Stimulated activated naive CD8-positive, alpha-beta T cell treated with anti-CD3 and anti-CD28 coated beads, Interleukin-15, amount 100 ng/mL, for 72 hours (primary cell): ENCODE results near the gene SIDT2.

Experiments used
- ATAC-seq: fragments of 150-1000 bp; cut with Tn5 transposase; 2 replicates; pipeline ENCODE4 v1.10.0; 2021; ENCODE audit warnings: mild to moderate bottlenecking, moderate library complexity
- DNase-seq, 2 donors: peaks; one replicate each; pipeline ENCODE4 v3.0.0; 2021 to 2022
- H3K27ac Mint-ChIP-seq, 2 donors: one replicate each; pipeline ENCODE4 v1.8.0; 2022; ENCODE audit warnings: mild to moderate bottlenecking in 2 of 2, mixed read lengths in 2 of 2, moderate library complexity in 2 of 2
- H3K27me3 Mint-ChIP-seq: one replicate; pipeline ENCODE4 v1.8.0; 2022; ENCODE audit warnings: mixed read lengths
- H3K4me1 Mint-ChIP-seq: one replicate; pipeline ENCODE4 v1.8.0; 2022; ENCODE audit warnings: mild to moderate bottlenecking, mixed read lengths
- H3K4me3 Mint-ChIP-seq, 2 donors: one replicate each; pipeline ENCODE4 v1.8.0; 2022; ENCODE audit warnings: mild to moderate bottlenecking in 2 of 2, mixed read lengths in 2 of 2, moderate library complexity in 1 of 2
- H3K9me3 Mint-ChIP-seq, 2 donors: one replicate each; pipeline ENCODE4 v1.8.0; 2022; ENCODE audit warnings: mixed read lengths in 2 of 2

Gene SIDT2

DNA sequence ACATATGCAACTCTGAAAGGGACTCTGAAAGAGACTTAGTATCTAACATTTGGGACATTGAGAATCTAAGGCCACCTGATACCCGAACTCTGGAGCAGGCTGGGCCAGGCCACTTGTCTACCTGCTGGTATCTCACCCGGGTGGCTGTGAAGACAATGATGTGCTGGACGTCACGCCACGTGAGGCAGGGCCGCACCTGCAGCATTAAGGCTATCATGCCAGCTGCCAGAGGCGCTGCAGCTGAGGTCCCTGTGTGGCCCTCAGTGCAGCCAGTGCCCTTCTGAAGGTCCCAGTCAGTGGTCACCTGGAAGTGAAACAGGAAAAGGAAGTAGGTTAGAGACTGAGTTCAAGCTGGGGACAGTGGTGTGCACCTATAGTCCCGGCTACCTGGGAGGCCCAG is 40.9 kb downstream of the SIDT2 start:
- Mint-ChIP-seq H3K4me3 (no peak overlapping the region), H3K9me3 (no peaks in the 10 kb centered on the region), H3K27ac (no peak overlapping the region), H3K4me1 (no peaks in the 10 kb centered on the region), H3K27me3 (no peaks in the 10 kb centered on the region)
- no peak for DNase-seq
- no peak for ATAC-seq

DNA sequence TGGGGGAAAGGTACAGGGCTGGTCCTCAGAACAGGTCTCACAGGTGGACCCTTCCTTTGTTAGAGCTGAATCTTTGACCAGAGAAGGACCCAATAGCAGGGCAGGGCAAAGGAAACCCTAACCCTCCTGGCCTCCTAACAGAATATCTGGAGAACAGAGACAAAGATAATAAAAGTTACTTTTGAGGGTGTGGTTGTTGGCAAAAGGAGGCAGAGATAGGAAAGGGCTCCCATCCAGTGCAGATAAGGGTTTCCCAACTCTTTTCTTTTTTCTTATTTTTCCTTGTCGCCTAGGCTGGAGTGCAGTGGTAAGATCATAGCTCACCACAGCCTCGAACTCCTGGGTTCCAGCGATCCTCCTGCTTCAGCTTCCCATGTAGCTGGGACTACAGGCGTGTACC is 41.5 kb downstream of the SIDT2 start:
- Mint-ChIP-seq H3K4me3 (no peak overlapping the region), H3K9me3 (no peaks in the 10 kb centered on the region), H3K27ac (no peak overlapping the region), H3K27me3 (no peaks in the 10 kb centered on the region), H3K4me1 (no peaks in the 10 kb centered on the region)
- no peak for ATAC-seq
- no peak for DNase-seq

DNA sequence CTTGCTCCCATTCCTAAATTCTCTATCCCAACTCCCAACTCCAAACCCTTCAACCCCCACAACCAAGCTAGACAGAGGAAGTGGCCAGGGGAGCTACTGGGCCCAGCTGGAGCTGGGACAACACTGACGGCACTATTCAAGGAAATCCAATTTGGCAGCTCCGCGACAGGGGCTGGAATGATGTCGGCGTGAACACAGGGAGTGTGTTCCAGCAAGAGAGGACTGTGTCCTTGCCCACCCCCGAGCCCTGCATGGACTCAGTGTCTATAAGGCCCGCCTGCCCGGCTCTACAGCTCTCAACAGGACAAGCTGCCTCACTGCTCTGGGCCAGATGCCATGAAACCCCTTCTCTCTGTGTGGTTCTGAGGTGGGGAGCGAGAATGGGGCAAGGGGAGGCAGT is 42.0 kb downstream of the SIDT2 start:
- DNase-seq (no peak), ATAC-seq (no peak)
- Mint-ChIP-seq H3K4me3 (no peak overlapping the region), H3K4me1 (no peaks in the 10 kb centered on the region), H3K27me3 (no peaks in the 10 kb centered on the region), H3K9me3 (no peaks in the 10 kb centered on the region), H3K27ac (no peak overlapping the region)

DNA sequence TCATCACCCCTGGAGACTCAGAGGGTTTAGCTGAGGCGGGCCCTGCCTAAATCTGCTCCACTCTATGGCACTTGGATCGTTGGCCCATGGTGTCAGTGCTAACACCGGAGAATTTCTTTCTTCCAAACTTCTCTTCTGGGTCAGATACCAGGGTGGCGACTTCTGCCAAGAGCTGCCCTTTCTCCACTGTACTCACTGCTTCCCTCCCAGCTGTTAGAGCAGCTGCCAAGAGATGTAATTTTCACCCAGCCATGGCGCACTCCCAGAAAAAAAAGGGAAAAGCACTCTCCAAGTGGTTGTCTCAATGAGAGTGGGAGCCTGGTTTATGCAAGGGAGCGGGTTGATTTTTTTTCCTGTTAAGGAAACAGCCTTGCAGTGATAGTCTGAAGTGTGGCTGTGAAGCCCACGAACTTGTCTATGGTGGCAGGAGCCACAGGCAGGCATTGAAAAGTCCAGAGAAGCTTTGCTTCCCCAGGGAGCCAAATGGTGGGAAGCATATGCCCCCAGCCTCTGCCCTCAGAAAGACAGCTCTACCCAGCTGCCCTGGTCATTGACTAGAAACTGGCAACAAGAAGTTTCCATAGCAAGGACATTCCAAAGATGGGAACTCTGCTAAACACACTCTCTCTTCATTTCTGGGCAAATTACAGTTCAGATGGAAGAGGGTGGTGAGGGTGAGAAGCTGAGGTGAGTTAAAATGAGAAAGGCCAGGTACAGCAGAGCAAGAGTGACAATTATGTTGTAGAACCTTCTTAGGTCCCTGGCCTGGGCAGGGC is 42.6 kb downstream of the SIDT2 start:
- Mint-ChIP-seq H3K4me3 (no peak overlapping the region), H3K27ac (peak overlapping the region in 1 of 2 donors; percentile 72), H3K27me3 (no peaks in the 10 kb centered on the region), H3K4me1 (no peaks in the 10 kb centered on the region), H3K9me3 (no peaks in the 10 kb centered on the region)
- ATAC-seq = no peak
- DNase-seq = no peak

DNA sequence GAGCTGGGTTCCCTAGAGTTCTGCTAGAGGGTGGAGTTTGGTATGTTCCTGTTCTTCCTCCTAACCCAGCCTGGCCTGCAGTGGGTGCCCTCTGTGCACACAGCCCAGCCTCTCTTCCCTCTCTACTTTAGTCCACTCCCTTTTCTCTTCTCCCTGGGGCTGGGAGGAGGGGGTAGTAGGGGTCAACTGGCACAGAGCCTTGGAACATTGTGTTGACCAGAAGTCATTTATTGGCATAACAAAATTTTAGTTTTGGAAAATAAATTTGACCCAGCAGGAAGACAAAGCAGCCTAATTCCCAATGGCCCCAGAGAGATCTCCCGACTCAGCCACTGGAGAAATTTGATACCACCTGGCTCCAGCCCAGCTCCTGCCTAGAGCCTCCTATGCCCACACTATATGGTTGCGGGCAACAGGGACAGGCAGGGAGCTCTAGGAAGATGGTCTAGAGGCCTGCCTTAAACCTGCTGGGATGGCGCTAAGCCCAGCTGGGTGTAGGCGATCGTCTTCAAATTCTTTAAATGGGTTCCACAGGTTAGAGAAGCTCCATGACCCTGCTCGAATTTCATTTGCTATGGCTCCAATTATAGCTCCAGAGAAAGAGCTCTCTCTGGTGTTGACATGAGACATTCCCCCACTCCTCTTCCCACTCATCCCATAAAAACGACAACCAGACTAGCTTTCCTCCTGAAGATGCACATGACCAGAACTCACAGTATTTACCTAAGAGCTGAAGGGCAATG is 43.4 kb downstream of the SIDT2 start:
- Mint-ChIP-seq H3K4me1 (peaks cover 7% of the 10 kb centered on the region), H3K27me3 (no peaks in the 10 kb centered on the region), H3K27ac (peak overlapping the region in 1 of 2 donors; percentile 72), H3K9me3 (no peaks in the 10 kb centered on the region), H3K4me3 (no peak overlapping the region)
- no peak for ATAC-seq
- no peak for DNase-seq

DNA sequence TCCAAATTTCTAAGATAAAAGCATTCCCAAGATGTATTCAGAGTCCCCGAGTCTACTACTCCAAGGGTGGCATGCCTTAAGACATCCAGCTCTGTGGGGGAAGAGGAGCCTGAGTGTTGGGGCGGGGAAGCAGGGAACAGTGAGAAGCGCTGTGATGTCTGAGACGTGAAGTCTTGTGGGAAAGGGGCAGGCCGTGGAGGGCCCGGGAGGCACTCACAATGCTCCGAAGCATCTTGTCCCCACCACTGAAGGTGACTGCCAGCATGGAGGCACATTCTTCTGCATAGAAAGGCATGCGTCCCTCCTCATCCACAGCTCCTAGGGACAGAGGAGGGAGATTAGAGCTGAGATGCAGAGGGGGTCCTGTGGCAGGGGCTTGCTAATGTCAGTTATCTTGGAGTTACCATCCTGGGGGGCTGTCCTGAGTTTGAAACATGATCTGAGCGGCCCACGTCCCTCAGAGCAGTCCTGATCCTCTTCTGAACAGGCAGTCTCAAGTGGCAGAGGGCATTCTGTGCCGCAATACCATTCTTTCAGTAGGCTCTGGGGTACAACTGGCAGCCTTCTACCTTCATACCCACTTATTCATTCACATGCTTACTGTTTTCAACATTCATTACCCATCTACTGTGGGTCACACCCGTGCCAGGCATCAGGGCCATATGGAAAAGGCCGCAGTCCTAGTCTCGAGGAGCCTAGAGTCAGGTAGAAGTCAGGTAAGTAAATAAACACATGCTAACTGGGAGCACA is 44.6 kb downstream of the SIDT2 start:
- H3K27me3 Mint-ChIP-seq = no peaks in the 10 kb centered on the region
- no peak overlapping the region for H3K27ac Mint-ChIP-seq
- DNase-seq = no peak
- H3K9me3 Mint-ChIP-seq = no peaks in the 10 kb centered on the region
- ATAC-seq = no peak
- no peak overlapping the region for H3K4me3 Mint-ChIP-seq
- peaks cover 17% of the 10 kb centered on the region for H3K4me1 Mint-ChIP-seq

DNA sequence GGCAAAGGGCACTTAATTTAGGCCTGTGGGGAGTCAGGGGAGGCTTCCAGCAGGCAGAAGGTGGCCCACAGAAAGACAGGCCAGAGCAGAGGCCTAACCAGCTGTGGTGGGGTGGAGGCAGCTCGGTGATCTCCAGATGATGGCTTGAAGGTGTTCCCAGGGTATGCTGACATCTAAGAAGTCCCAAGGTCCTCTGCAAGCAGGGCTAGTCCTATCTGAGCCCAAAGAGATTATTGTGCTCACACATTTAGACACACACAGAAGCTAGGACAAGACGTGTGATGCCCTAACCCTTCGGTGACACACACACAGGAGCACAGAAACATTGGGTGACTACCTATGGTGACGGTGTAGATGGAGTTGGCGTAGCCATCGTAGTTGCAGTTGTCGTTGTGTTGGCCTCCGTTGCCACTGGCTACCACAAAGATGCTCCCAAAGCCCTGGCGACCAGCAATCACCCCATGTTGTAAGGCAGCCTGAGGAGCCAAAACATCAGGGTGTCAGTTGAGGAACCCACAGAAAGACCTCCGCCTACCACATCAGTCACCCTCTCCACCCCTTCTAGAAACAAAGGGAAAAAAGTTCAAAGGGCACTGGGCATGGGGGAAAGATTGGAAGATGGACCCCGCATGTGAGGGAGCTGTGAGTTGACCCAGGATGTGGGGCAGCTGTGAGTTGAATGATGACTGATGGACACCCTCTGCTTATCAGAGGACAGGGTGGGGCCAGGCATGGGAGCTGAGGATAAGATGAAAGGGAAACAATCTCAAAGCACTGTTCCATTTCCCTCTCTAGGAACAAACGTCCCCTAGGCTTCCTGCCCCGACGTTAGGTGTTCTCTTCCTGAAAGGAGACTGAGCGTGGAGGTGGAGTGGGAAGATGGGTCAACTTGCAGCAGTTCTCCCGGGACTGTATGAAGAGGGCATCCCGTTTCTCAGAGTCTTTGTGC is 45.5 kb downstream of the SIDT2 start:
- Mint-ChIP-seq H3K4me3 (no peak overlapping the region), H3K27ac (peak overlapping the region in 1 of 2 donors; percentile 15), H3K9me3 (no peaks in the 10 kb centered on the region), H3K4me1 (peaks cover 26% of the 10 kb centered on the region), H3K27me3 (no peaks in the 10 kb centered on the region)
- ATAC-seq (no peak), DNase-seq (no peak)

DNA sequence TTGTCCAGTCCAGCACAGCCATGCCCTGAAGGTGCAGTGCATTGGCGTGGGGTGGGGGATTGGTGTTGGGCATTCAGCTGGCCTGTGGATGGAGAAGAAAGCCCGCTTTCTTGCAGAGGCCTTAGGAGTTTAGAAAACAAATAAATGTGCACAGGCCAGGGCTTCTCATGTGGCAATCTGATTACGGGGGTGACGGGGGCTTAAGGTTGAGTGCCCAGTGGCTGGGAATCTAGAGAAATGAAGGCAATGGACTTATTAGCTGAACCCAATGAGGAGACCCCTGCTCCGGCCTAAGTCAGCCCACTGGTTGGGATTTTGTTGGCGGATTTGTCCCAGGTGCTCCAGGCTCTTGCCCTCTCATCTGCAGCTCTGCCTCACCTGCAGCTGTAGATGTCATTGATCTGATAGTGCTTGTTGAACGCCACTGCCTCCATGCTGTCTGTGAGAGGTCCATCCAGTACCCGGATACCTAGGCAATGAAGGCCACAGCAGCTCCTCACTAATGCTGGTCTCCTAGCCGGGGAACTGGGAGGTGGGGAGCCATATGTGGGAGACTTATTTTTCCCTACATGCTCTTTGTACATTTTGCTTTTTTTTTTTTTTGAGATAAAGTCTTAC is 47.1 kb downstream of the SIDT2 start:
- no peak overlapping the region for H3K27ac Mint-ChIP-seq
- no peak for ATAC-seq

DNA sequence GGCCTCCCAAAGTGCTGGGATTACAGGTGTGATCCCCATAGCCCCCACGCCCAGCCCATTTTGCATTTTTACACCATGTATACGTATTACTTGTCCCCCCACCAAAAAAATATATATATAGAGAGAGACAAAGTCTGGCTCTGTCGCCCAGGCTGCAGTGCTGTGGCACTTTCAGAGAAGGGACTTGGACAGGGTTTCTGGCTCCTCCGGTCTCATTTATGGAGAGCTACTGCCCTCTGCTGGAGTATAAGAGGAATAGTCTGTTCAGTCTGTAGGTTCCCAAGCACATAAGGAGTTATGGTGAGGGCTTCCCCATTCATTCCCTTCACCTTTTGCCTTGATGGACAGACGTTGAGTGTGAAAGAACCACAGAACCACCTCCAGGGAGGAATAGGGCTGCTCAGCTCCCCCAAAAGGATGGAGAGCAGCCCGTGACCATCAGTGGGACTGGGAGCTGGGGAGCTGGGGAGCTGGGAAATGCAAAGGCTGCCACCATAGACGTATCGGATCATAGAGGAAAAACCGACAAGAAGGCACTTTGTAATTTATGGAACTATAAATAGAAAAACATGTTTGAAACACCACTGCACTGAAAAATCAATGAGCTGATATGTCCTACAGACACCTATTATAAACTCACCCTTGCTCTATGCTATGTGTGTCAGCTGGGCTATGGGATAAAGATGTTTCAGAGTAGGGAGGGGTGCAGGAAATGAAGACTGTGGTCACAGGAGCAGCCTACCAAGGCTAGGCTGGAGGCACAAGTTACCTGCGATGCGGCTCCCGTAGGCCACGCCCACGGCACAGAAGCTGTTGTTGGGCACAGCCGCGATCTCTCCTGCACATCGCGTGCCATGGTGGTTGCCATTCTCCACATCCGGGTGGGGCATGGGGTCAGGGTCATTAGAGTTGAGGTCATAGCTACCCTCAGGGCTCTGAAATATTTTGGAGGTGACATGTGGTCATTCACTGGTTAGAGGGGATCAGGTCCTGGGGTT is 48.1 kb downstream of the SIDT2 start:
- Mint-ChIP-seq H3K4me1 (peaks cover 45% of the 10 kb centered on the region), H3K9me3 (no peaks in the 10 kb centered on the region), H3K4me3 (no peak overlapping the region), H3K27ac (peak overlapping the region in 1 of 2 donors; percentile 25), H3K27me3 (no peaks in the 10 kb centered on the region)
- DNase-seq (peak; percentile 40 to 42), ATAC-seq (peak; percentile 54)

More for the DNA sequence above, 47.1 kb downstream of the SIDT2 start:
- no peak for DNase-seq
- Mint-ChIP-seq H3K4me1 (peaks cover 40% of the 10 kb centered on the region), H3K9me3 (no peaks in the 10 kb centered on the region), H3K27me3 (no peaks in the 10 kb centered on the region), H3K4me3 (no peak overlapping the region)

DNA sequence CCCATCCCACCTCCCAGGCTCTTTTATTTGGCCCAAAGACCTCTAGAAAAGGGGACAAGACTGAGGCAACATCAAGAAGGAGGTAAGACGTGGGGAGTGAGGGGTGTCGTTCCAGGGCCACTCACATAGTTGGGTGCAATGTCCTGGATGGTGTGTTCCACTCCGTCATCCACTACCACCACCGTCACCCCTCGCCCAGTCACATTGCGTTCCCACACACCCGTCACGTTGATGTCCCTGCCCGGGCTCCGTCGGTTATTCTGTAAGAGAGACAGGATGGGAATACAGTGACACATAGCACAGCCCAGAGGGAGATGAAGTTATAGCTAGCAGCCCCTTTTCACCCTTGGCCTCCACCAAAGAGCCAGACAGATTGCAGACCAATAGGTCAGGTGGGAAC is 49.5 kb downstream of the SIDT2 start:
- Mint-ChIP-seq H3K27me3 (no peaks in the 10 kb centered on the region), H3K27ac (peak overlapping the region; percentile 70 to 79), H3K4me1 (peaks cover 45% of the 10 kb centered on the region), H3K4me3 (peak overlapping the region in 1 of 2 donors; percentile 18), H3K9me3 (no peaks in the 10 kb centered on the region)
- DNase-seq (no peak), ATAC-seq (no peak)

DNA sequence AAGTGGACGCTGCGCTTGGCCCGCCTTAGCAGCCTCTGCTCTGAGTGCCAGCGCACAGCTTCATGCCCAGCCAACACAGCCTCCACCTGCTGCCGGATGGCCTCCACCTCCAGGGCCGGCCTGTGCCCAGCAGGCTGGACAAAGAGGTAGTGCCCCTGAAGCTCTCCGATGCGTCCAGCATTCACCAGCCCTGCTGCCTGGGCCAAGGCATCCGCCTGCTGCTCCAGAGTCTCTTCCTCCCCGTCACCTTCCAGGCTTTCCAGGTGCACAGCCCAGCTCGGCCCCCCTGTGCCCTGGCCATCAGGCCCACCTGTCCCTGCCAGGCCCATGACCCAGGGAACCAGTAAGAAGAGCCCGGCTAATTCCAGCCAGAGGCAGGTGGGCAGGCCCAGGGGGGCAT is 50.9 kb downstream of the SIDT2 start:
- H3K4me1 Mint-ChIP-seq = peaks cover 58% of the 10 kb centered on the region
- H3K27ac Mint-ChIP-seq = peak overlapping the region; percentile 98

DNA sequence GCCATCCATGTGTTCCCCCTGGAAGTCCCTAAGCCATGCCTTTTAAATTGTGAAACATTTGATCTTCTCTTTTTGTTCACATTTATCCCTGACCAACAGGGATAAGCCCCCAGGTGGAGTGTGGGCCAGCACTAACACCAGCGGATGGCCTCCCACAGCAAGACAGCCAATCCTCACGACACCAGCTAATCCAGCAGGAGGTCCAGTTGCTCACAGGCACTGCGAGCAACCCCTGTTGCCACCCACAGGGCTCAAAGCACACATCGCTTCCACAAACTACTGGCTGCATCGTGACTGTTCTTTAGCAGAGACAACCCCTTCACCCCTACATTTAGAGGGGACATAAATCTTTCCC is 51.4 kb downstream of the SIDT2 start:
- ATAC-seq = peak; percentile 15
- peak overlapping the region; percentile 94 to 100 for H3K4me3 Mint-ChIP-seq
- H3K27me3 Mint-ChIP-seq = no peaks in the 10 kb centered on the region
- H3K9me3 Mint-ChIP-seq = no peaks in the 10 kb centered on the region
- no peak for DNase-seq
- peaks cover 58% of the 10 kb centered on the region for H3K4me1 Mint-ChIP-seq
- H3K27ac Mint-ChIP-seq = peak overlapping the region; percentile 98

More for the DNA sequence above, 50.9 kb downstream of the SIDT2 start:
- no peak for ATAC-seq
- DNase-seq = no peak
- Mint-ChIP-seq H3K27me3 (no peaks in the 10 kb centered on the region), H3K9me3 (no peaks in the 10 kb centered on the region), H3K4me3 (peak overlapping the region; percentile 94 to 100)

DNA sequence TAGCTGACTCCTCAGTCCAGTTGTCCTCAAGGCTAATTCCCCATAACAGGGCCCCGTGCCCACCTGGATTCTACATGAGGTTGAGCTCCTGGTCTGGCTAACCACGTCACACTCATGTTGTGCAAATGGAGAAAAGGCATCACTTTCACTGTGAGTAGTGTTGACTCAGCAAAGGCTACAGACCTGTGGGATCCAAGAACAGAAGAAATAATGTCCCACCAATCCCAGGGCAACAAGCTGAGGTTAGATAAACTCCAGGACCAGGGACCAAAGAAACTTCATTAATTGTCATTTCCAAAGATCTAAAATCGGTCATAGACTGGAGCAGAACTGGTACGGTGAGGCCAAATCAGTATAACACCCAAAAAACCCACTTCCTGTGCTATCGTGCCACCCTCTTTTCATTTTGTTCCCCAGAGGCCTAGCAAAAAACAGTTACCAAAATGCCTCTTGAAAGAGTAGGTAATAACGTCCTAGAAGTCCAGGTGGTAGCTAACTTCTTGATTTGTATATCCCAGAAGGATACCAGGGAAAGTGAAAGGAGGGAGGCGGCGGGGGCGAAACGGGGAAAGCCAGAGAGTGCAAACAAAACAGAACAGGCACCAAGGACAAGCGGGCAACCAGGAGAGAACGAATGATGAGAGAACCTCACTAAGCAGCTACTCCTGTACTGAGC is 51.9 kb downstream of the SIDT2 start:
- Mint-ChIP-seq H3K4me1 (peaks cover 58% of the 10 kb centered on the region), H3K9me3 (no peaks in the 10 kb centered on the region), H3K4me3 (peak overlapping the region; percentile 94 to 100), H3K27me3 (no peaks in the 10 kb centered on the region), H3K27ac (peak overlapping the region; percentile 98)
- ATAC-seq (peak; percentile 75), DNase-seq (peak; percentile 60 to 73)
